ENCODE data around the gene GRIN2B. TPM values are rescaled to one million over a fixed set of nuclear protein-coding genes. Genes with fewer than 3 reads are reported as not detected.

GRIN2B gene
- total and polyA plus RNA-seq, 9 of the 15 experiments (the other 6 are each of a cell fraction or from before 2014, with no cell fraction given) = not detected

DNA sequence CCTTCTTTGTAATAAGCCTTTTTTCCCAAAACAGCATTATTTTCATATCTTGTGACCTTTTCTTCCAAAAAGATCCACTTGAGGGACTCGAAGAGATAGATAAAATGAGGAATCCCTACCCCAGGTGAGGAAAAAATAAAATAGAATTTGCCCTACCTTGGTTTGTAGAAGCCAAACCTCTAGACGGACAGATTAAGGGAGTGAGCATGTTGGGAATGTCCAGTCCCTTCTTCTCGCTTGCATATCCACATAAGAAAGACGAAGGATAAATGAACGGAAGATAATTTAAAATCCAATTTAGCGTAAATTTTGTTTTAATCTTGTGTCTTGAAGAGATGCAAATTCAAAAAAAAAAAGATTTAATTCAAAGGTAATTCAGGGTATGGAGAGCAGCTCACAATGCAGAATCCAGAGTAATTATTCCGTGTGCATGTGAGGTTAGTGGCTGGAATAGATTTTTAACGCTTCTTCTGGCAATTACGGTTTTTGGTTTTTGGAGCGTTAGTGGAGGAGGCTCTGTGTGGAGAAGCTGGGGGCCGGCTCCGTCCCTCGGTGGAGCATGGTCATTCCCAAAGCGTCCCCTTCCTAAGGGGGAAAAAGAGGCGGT lies 1.5 kb downstream of the GRIN2B start:
- ChIA-PET CTCF (ENCODE audit: low intra/inter-chr PET ratio) (no interaction called here), POLR2A (interaction anchor here (0.6 kb wide), 1 partner anchor 140 kb away, joined by 3 read pairs; no protein-coding TSS in a partner anchor)
- Histone ChIP-seq H3K79me2 (ENCODE audit: control insufficient read depth, insufficient read depth, low read length) (no peaks in the 10 kb centered on the region), H3K27ac (ENCODE audit: extremely low read depth, low read depth, low read length) (no peak overlapping the region), H3K4me2 (ENCODE audit: insufficient read depth, low read length) (no peak overlapping the region), H3K9ac (ENCODE audit: insufficient read depth in 1 of 2, low read depth in 2 of 2, low read length in 2 of 2) (no peak overlapping the region), H3K36me3 (ENCODE audit: control insufficient read depth, insufficient read depth, low read length) (no peaks in the 10 kb centered on the region), H3K4me1 (replicated peaks in 1 of 2; ENCODE audit: control insufficient read depth in 2 of 2, insufficient read depth in 2 of 2, low read length in 2 of 2) (no peaks in the 10 kb centered on the region; a peak in 1 of 5 replicates), H2AFZ (ENCODE audit: low read depth, low read length) (no peak overlapping the region), H3K9me1 (ENCODE audit: control insufficient read depth, insufficient read depth, low read length) (no peaks in the 10 kb centered on the region), H3K27me3 (ENCODE audit: control insufficient read depth in 2 of 2, insufficient read depth in 2 of 2, low read length in 2 of 2) (no peaks in the 10 kb centered on the region; a peak in 1 of 5 replicates), H3K9me3 (replicated peaks; ENCODE audit: control insufficient read depth, insufficient read depth, low read depth, low read length) (no peaks in the 10 kb centered on the region), H4K20me1 (replicated peaks; ENCODE audit: control insufficient read depth, insufficient read depth, low read length) (no peaks in the 10 kb centered on the region), H3K4me3 (no peak overlapping the region)
- BruUV-seq (replicated peaks) = no TSS peak
- in situ Hi-C loops (cut with MboI) (no loop called here), intact Hi-C loops (cut with micrococcal nuclease) (loop anchor here (10.0 kb wide), 1 partner anchor 185 kb away; no protein-coding TSS in a partner anchor)
- ATAC-seq = no peak
- TF ChIP-seq EP400 (IDR thresholded peaks at IDR 0.05) (no peak), HDAC1 (IDR thresholded peaks at IDR 0.05) (no peak), KLF13 (tag; IDR thresholded peaks at IDR 0.05; ENCODE audit: borderline replicate concordance, low read depth) (no peak), NR4A1 (CRISPR knock-in tag; IDR thresholded peaks at IDR 0.05) (no peak), NR4A1 (tag; IDR thresholded peaks at IDR 0.05) (no peak), ZNF197 (CRISPR knock-in tag; IDR thresholded peaks at IDR 0.05; ENCODE audit: low read depth) (no peak), ZNF217 (CRISPR knock-in tag; IDR thresholded peaks at IDR 0.05) (no peak), ZNF695 (CRISPR knock-in tag; IDR thresholded peaks at IDR 0.05) (no peak), FOXK2 (conservative IDR thresholded peaks at IDR 0.05 in 1 of 2, IDR thresholded peaks at IDR 0.05 in 1 of 2; ENCODE audit: low read depth in 2 of 2) (no peak), TCF3 (CRISPR knock-in tag; IDR thresholded peaks at IDR 0.05) (no peak), KAT8 (IDR thresholded peaks at IDR 0.05; ENCODE audit: low read depth) (no peak), SRSF7 (optimal IDR thresholded peaks at IDR 0.05; ENCODE audit: low read depth, low read length) (no peak)
- TF ChIP-seq, protein P1, sequence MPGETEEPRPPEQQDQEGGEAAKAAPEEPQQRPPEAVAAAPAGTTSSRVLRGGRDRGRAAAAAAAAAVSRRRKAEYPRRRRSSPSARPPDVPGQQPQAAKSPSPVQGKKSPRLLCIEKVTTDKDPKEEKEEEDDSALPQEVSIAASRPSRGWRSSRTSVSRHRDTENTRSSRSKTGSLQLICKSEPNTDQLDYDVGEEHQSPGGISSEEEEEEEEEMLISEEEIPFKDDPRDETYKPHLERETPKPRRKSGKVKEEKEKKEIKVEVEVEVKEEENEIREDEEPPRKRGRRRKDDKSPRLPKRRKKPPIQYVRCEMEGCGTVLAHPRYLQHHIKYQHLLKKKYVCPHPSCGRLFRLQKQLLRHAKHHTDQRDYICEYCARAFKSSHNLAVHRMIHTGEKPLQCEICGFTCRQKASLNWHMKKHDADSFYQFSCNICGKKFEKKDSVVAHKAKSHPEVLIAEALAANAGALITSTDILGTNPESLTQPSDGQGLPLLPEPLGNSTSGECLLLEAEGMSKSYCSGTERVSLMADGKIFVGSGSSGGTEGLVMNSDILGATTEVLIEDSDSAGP (CRISPR knock-in tag; IDR thresholded peaks at IDR 0.05) = no peak
- TF ChIP-seq, protein P2, sequence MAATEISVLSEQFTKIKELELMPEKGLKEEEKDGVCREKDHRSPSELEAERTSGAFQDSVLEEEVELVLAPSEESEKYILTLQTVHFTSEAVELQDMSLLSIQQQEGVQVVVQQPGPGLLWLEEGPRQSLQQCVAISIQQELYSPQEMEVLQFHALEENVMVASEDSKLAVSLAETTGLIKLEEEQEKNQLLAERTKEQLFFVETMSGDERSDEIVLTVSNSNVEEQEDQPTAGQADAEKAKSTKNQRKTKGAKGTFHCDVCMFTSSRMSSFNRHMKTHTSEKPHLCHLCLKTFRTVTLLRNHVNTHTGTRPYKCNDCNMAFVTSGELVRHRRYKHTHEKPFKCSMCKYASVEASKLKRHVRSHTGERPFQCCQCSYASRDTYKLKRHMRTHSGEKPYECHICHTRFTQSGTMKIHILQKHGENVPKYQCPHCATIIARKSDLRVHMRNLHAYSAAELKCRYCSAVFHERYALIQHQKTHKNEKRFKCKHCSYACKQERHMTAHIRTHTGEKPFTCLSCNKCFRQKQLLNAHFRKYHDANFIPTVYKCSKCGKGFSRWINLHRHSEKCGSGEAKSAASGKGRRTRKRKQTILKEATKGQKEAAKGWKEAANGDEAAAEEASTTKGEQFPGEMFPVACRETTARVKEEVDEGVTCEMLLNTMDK (IDR thresholded peaks at IDR 0.05; ENCODE audit: borderline replicate concordance, insufficient read depth, low read depth, low read length, poor library complexity, severe bottlenecking) = no peak
- TF ChIP-seq, protein P3, sequence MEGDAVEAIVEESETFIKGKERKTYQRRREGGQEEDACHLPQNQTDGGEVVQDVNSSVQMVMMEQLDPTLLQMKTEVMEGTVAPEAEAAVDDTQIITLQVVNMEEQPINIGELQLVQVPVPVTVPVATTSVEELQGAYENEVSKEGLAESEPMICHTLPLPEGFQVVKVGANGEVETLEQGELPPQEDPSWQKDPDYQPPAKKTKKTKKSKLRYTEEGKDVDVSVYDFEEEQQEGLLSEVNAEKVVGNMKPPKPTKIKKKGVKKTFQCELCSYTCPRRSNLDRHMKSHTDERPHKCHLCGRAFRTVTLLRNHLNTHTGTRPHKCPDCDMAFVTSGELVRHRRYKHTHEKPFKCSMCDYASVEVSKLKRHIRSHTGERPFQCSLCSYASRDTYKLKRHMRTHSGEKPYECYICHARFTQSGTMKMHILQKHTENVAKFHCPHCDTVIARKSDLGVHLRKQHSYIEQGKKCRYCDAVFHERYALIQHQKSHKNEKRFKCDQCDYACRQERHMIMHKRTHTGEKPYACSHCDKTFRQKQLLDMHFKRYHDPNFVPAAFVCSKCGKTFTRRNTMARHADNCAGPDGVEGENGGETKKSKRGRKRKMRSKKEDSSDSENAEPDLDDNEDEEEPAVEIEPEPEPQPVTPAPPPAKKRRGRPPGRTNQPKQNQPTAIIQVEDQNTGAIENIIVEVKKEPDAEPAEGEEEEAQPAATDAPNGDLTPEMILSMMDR (IDR thresholded peaks at IDR 0.05 in 2 of 3, conservative IDR thresholded peaks at IDR 0.05 in 1 of 3; ENCODE audit: insufficient read depth in 2 of 3, low read depth in 1 of 3, low read length in 3 of 3) = no peak
- DNase-seq (ENCODE audit: extremely low read depth in 1 of 4, low spot score in 3 of 4) = no peak
- WGBS (ENCODE audit: insufficient coverage, low coverage, missing lambda C conversion rate) = under 1% methylated on average over 15 of the region's 15 CpGs
- no peak for FAIRE-seq
